Ishikawa (cell line): Measurements from ENCODE around the gene GALNT5.

ENCODE experiments used
- CEBPB ChIP-seq: IDR thresholded peaks from 2 replicates; pipeline ENCODE4 v1.6.1; 2012
- CREB1 ChIP-seq: IDR thresholded peaks from 2 replicates; pipeline ENCODE4 v1.6.1; 2012; ENCODE audit warnings: low read depth
- EGR1 ChIP-seq: IDR thresholded peaks from 2 replicates; pipeline ENCODE4 v1.6.1; 2012
- EP300 ChIP-seq: IDR thresholded peaks from 2 replicates; pipeline ENCODE4 v1.6.1; 2012; ENCODE audit warnings: borderline replicate concordance
- FOXM1 ChIP-seq: IDR thresholded peaks from 2 replicates; pipeline ENCODE4 v1.6.1; 2012; ENCODE audit warnings: low read depth, borderline replicate concordance
- MAX ChIP-seq: IDR thresholded peaks from 2 replicates; pipeline ENCODE4 v1.6.1; 2012
- RAD21 ChIP-seq: IDR thresholded peaks from 2 replicates; pipeline ENCODE4 v1.6.1; 2012; ENCODE audit warnings: low read depth
- REST ChIP-seq: IDR thresholded peaks from 2 replicates; pipeline ENCODE4 v1.6.1; 2012; ENCODE audit warnings: low read depth, mild to moderate bottlenecking
- TAF1 ChIP-seq: IDR thresholded peaks from 2 replicates; pipeline ENCODE4 v1.6.1; 2012; ENCODE audit warnings: low read depth, mild to moderate bottlenecking
- TCF12 ChIP-seq: IDR thresholded peaks from 2 replicates; pipeline ENCODE4 v1.6.1; 2012; ENCODE audit warnings: low read depth
- TEAD4 ChIP-seq: IDR thresholded peaks from 2 replicates; pipeline ENCODE4 v1.6.1; 2012
- USF1 ChIP-seq: IDR thresholded peaks from 2 replicates; pipeline ENCODE4 v1.6.1; 2012
- YY1 ChIP-seq: IDR thresholded peaks from 2 replicates; pipeline ENCODE4 v1.6.1; 2012; ENCODE audit warnings: low read depth
- ZBTB7A ChIP-seq: IDR thresholded peaks from 2 replicates; pipeline ENCODE4 v1.6.1; 2012; ENCODE audit warnings: low read depth

- TF ChIP-seq RAD21: no peak
- TF ChIP-seq CEBPB: no peak
- no peak for TF ChIP-seq FOXM1
- TF ChIP-seq EP300: no peak
- no peak for TF ChIP-seq MAX
- TF ChIP-seq CREB1: no peak
- no peak for TF ChIP-seq YY1
- no peak for TF ChIP-seq ZBTB7A
- TF ChIP-seq TEAD4: no peak
- TF ChIP-seq REST: no peak
- no peak for TF ChIP-seq EGR1
- no peak for TF ChIP-seq TCF12
- TF ChIP-seq USF1: no peak
- TF ChIP-seq TAF1: no peak
Observed at GRCh38 chr2:157252529-157252928, 5.0 kb upstream of the GALNT5 start.
